BE2C (cell line): ENCODE measurements around the gene INSYN2B.

ENCODE experiments used
- DNase-seq: peaks from one replicate; pipeline ENCODE4 v3.0.0-alpha.2; 2020
- H3K27me3 ChIP-seq: fragments of 250-450 bp; sonication (Bioruptor Pico); 2 replicates; pipeline ENCODE4 v1.5.1; 2020; ENCODE audit warnings: mild to moderate bottlenecking
- H3K36me3 ChIP-seq: fragments of 250-450 bp; sonication (Bioruptor Pico); 2 replicates; pipeline ENCODE4 v1.5.1; 2020; ENCODE audit warnings: mild to moderate bottlenecking
- H3K4me1 ChIP-seq: fragments of 250-450 bp; sonication (Bioruptor Pico); 2 replicates; pipeline ENCODE4 v1.5.1; 2020
- H3K4me3 ChIP-seq: 2 replicates; pipeline ENCODE4 v1.5.1; 2011; ENCODE audit warnings: low read depth, low read length
- H3K9me3 ChIP-seq: fragments of 250-450 bp; sonication (Bioruptor Pico); 2 replicates; pipeline ENCODE4 v1.5.1; 2020
- TF ChIP-seq, protein P1 (sequence below): IDR thresholded peaks from 2 replicates; pipeline ENCODE4 v1.5.1; 2012; ENCODE audit warnings: mild to moderate bottlenecking, low read depth, low read length

The INSYN2B gene

DNA sequence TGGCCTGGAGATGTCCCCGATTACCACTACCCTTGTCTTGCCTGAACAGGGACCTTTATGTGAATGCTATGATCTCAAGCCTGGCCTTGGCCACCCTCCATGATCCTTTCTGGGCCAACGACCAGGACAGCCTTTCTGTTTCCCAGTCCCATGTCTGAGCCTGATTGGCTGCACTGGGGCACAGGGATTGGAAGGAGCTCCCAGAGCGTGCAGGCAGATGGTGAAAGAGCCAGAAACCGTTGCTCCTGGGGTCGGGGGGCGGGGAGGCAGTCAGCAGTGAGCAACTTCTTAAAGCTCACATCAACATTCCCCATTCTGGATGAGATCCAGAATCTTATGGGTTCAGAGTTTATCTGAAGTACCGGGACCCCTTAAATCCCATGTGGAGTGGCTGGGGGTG lies 84.4 kb downstream of the INSYN2B start:
- H3K4me3 ChIP-seq: no peak overlapping the region
- no peak for DNase-seq
- H3K27me3 ChIP-seq: no peaks in the 10 kb centered on the region; the same call in 1 of the 2 replicates
- H3K9me3 ChIP-seq: no peaks in the 10 kb centered on the region
- TF ChIP-seq, protein P1, sequence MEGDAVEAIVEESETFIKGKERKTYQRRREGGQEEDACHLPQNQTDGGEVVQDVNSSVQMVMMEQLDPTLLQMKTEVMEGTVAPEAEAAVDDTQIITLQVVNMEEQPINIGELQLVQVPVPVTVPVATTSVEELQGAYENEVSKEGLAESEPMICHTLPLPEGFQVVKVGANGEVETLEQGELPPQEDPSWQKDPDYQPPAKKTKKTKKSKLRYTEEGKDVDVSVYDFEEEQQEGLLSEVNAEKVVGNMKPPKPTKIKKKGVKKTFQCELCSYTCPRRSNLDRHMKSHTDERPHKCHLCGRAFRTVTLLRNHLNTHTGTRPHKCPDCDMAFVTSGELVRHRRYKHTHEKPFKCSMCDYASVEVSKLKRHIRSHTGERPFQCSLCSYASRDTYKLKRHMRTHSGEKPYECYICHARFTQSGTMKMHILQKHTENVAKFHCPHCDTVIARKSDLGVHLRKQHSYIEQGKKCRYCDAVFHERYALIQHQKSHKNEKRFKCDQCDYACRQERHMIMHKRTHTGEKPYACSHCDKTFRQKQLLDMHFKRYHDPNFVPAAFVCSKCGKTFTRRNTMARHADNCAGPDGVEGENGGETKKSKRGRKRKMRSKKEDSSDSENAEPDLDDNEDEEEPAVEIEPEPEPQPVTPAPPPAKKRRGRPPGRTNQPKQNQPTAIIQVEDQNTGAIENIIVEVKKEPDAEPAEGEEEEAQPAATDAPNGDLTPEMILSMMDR: no peak
- H3K36me3 ChIP-seq: no peaks in the 10 kb centered on the region
- no peaks in the 10 kb centered on the region for H3K4me1 ChIP-seq

DNA sequence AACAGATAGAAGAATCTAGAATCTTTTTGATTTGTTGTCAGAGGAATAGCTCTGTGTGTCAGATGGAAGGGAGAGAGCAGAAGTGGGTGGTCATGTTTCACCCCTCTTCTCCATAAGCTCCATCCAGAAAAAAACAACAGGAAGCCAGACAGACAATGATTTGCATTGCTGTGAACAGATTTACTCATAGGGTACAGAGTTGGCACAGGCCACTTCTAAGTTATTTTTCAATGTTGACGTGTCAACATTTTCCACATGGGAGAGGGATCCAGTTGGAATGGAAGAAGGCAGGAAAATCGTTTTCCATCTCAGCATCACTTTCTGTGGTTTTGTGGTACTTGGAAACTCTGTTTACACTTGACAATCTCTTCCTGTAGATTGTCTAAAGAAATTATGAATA lies 86.7 kb downstream of the INSYN2B start:
- no peak overlapping the region for H3K4me3 ChIP-seq
- no peaks in the 10 kb centered on the region; the same call in 1 of the 2 replicates for H3K27me3 ChIP-seq
- no peaks in the 10 kb centered on the region for H3K9me3 ChIP-seq
- no peaks in the 10 kb centered on the region for H3K4me1 ChIP-seq
- TF ChIP-seq, protein P1: no peak
- no peaks in the 10 kb centered on the region for H3K36me3 ChIP-seq
- DNase-seq: no peak

GRCh38 chr5:169893010-169893409 lies 87.3 kb downstream of the INSYN2B start:
- no peaks in the 10 kb centered on the region; the same call in 1 of the 2 replicates for H3K27me3 ChIP-seq
- no peak for DNase-seq
- TF ChIP-seq, protein P1: no peak
- no peaks in the 10 kb centered on the region for H3K36me3 ChIP-seq
- H3K9me3 ChIP-seq: no peaks in the 10 kb centered on the region
- H3K4me1 ChIP-seq: no peaks in the 10 kb centered on the region
- H3K4me3 ChIP-seq: no peak overlapping the region

DNA sequence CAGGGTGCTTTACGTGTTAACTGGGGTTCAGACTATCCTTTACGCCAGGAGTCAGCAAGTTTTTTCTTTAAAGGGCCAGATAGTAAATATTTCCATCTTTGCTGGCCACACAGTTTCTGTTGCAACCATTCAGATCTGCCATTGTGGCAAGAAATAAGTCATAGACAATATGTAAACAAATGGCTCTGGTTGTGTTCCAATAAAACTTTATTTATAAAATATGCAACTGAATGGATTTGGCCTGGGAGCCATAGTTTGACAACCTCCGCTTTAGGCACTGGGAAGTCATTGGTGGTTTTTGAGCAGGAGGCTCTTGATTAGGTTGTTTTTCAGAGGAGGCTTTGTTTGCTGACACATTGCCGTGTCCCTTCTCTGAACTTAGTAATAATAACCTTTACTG lies 90.7 kb downstream of the INSYN2B start:
- H3K4me1 ChIP-seq: no peaks in the 10 kb centered on the region
- no peaks in the 10 kb centered on the region for H3K36me3 ChIP-seq
- TF ChIP-seq, protein P1: no peak
- no peak for DNase-seq
- H3K4me3 ChIP-seq: no peak overlapping the region
- H3K9me3 ChIP-seq: no peaks in the 10 kb centered on the region
- H3K27me3 ChIP-seq: no peaks in the 10 kb centered on the region

GRCh38 chr5:169886677-169887076 lies 93.6 kb downstream of the INSYN2B start:
- no peaks in the 10 kb centered on the region for H3K27me3 ChIP-seq
- H3K4me3 ChIP-seq: no peak overlapping the region
- H3K36me3 ChIP-seq: no peaks in the 10 kb centered on the region
- H3K9me3 ChIP-seq: no peaks in the 10 kb centered on the region
- no peak for DNase-seq
- H3K4me1 ChIP-seq: no peaks in the 10 kb centered on the region
- TF ChIP-seq, protein P1: no peak

GRCh38 chr5:169886033-169886432 lies 94.3 kb downstream of the INSYN2B start:
- Histone ChIP-seq H3K4me1 (no peaks in the 10 kb centered on the region), H3K4me3 (no peak overlapping the region), H3K36me3 (no peaks in the 10 kb centered on the region), H3K27me3 (no peaks in the 10 kb centered on the region), H3K9me3 (no peaks in the 10 kb centered on the region)
- TF ChIP-seq, protein P1: no peak
- no peak for DNase-seq
